Lung microvascular endothelial cell (primary cell): Measurements from ENCODE around the gene TP73. TPM values are rescaled to one million over a fixed set of nuclear protein-coding genes. Genes with fewer than 3 reads are reported as not detected.

Experiments
- DNase-seq, 2 donors: peaks; one replicate each; pipeline versions ENCODE4 v3.0.0 to v3.0.0-alpha.2; 2010; ENCODE audit warnings: low read depth in 2 of 2
- total RNA-seq: library from RNA; depleted of rRNA; stranded (reverse); fragments of >200 nt; gene quantifications from 2 replicates; pipeline ENCODE4 v1.2.1, GENCODE V29; 2014

Gene TP73
- under 0.01 TPM in 1 of 2 replicates, not detected in the other for total RNA-seq

GRCh38 chr1:3651930-3652547, at the start of gene TP73:
TP73 (plus strand) TSS chr1:3652516; CDS start chr1:3682366, 29,850 bp downstream.
- DNase-seq: no peak

GRCh38 chr1:3603156-3603555, 49.2 kb upstream of the TP73 start:
- no peak for DNase-seq

GRCh38 chr1:3603571-3604467, 48.5 kb upstream of the TP73 start:
- DNase-seq: no peak

- no peak for DNase-seq
Measured at GRCh38 chr1:3604468-3604974, 47.8 kb upstream of the TP73 start.

GRCh38 chr1:3604997-3605823, 47.1 kb upstream of the TP73 start:
- DNase-seq: no peak

- no peak for DNase-seq
Measured at GRCh38 chr1:3606779-3607702, 45.3 kb upstream of the TP73 start.

- no peak for DNase-seq
Measured at GRCh38 chr1:3607703-3608065, 44.6 kb upstream of the TP73 start.

- no peak for DNase-seq
Measured at GRCh38 chr1:3608154-3608553, 44.2 kb upstream of the TP73 start.

GRCh38 chr1:3609016-3609768, 43.1 kb upstream of the TP73 start:
- DNase-seq: no peak

GRCh38 chr1:3609769-3610526, 42.4 kb upstream of the TP73 start:
- DNase-seq: no peak

GRCh38 chr1:3610527-3611169, 41.7 kb upstream of the TP73 start:
- DNase-seq: no peak

- DNase-seq: peak in 1 of 2 donors; percentile 82
Measured at GRCh38 chr1:3611170-3612019, 40.9 kb upstream of the TP73 start, which contains the start of gene MEGF6. MEGF6 (minus strand) TSS chr1:3611508; CDS start chr1:3611268, 240 bp downstream.

GRCh38 chr1:3612123-3612522, 40.2 kb upstream of the TP73 start:
- DNase-seq: no peak

- peak; percentile 18 to 48 for DNase-seq
Measured at GRCh38 chr1:3614755-3615742, 37.3 kb upstream of the TP73 start.

- DNase-seq: peak in 1 of 2 donors; percentile 47
Measured at GRCh38 chr1:3616861-3617260, 35.5 kb upstream of the TP73 start.

GRCh38 chr1:3617806-3618345, 34.4 kb upstream of the TP73 start:
- DNase-seq: no peak
